PC-3 (cell line): Measurements from ENCODE around the gene ROCK1. TPM values are rescaled to one million over a fixed set of nuclear protein-coding genes. Genes with fewer than 3 reads are reported as not detected.

Source experiments
- ATAC-seq: fragments of 200-7000 bp; cut with Tn5 transposase; 2 replicates; pipeline ENCODE4 v1.9.1; 2020; ENCODE audit warnings: mild to moderate bottlenecking, moderate library complexity
- BruUV-seq: library from RNA; stranded (reverse); fragments of 400-500 nt; replicated peaks from 2 replicates; lab custom pipeline; 2021; lab: Mats Ljungman, UMichigan
- CTCF ChIA-PET: fragments of 300-600 bp; sonication (Branson Sonifier 250); formaldehyde crosslinking; loops from one replicate; lab custom pipeline; 2022; ENCODE audit warnings: antibody characterized with exemption; lab: Charles Lee
- POLR2A ChIA-PET: fragments of 300-600 bp; sonication (Branson Sonifier 250); formaldehyde crosslinking; loops from one replicate; lab custom pipeline; 2022; ENCODE audit warnings: antibody characterized with exemption; ENCODE audit not compliant: unreplicated experiment; lab: Charles Lee
- DNase-seq: peaks from one replicate; pipeline ENCODE4 v3.0.0-alpha.2; 2015
- H2AFZ ChIP-seq: fragments of 300-600 bp; sonication (generic); 2 replicates; pipeline ENCODE4 v1.6.0; 2016; ENCODE audit warnings: antibody characterized with exemption, low read length
- H3F3A ChIP-seq: fragments of 300-600 bp; sonication (generic); one replicate; pipeline ENCODE4 v1.6.0; 2017; ENCODE audit warnings: antibody characterized with exemption, low read length, control low read depth, mild to moderate bottlenecking; ENCODE audit not compliant: unreplicated experiment
- H3K27ac ChIP-seq: fragments of 300-600 bp; sonication (generic); 2 replicates; pipeline ENCODE4 v1.5.1; 2016; ENCODE audit warnings: mild to moderate bottlenecking, low read length
- H3K27me3 ChIP-seq: fragments of 300-600 bp; sonication (generic); 2 replicates; pipeline ENCODE4 v1.6.1; 2016; ENCODE audit warnings: low read length, mixed read lengths
- H3K36me3 ChIP-seq: fragments of 300-600 bp; sonication (generic); 2 replicates; pipeline ENCODE4 v1.6.1; 2016; ENCODE audit warnings: low read depth, mixed run types, low read length, mixed read lengths
- H3K4me1 ChIP-seq: fragments of 300-600 bp; sonication (generic); 2 replicates; pipeline ENCODE4 v1.5.1; 2016; ENCODE audit warnings: low read length; ENCODE audit not compliant: insufficient read depth
- H3K4me2 ChIP-seq: fragments of 300-600 bp; sonication (generic); 2 replicates; pipeline ENCODE4 v1.6.0; 2016; ENCODE audit warnings: low read length
- H3K4me3 ChIP-seq: fragments of 300-600 bp; sonication (generic); 2 replicates; pipeline ENCODE4 v1.5.1; 2016; ENCODE audit warnings: mild to moderate bottlenecking, low read length, mixed read lengths
- H3K79me2 ChIP-seq: fragments of 300-600 bp; sonication (generic); 2 replicates; pipeline ENCODE4 v1.6.1; 2017; ENCODE audit warnings: low read length, mixed read lengths
- H3K9ac ChIP-seq: fragments of 300-600 bp; sonication (generic); 2 replicates; pipeline ENCODE4 v1.6.0; 2016; ENCODE audit warnings: mild to moderate bottlenecking, low read length
- H3K9me2 ChIP-seq: fragments of 300-600 bp; sonication (generic); replicated peaks from 2 replicates; pipeline ENCODE4 v1.6.1; 2016; ENCODE audit warnings: mixed run types, low read length, mixed read lengths
- H3K9me3 ChIP-seq: fragments of 300-600 bp; sonication (generic); 2 replicates; pipeline ENCODE4 v1.6.1; 2016; ENCODE audit warnings: low read length, mixed read lengths
- H4K20me1 ChIP-seq: fragments of 300-600 bp; sonication (generic); 2 replicates; pipeline ENCODE4 v1.6.1; 2016; ENCODE audit warnings: low read length, mixed read lengths
- EZH2 ChIP-seq: fragments of 300-600 bp; sonication (generic); IDR thresholded peaks from one replicate; pipeline ENCODE4 v1.6.1; 2017; ENCODE audit warnings: antibody characterized with exemption, mild to moderate bottlenecking, low read length; ENCODE audit not compliant: unreplicated experiment
- EZH2phosphoT487 ChIP-seq: fragments of 300-600 bp; sonication (generic); IDR thresholded peaks from 2 replicates; pipeline ENCODE4 v1.6.1; 2018; ENCODE audit warnings: mild to moderate bottlenecking, antibody characterized with exemption, low read length, borderline replicate concordance
- intact Hi-C: fragments of 100-400 bp; cut with micrococcal nuclease; formaldehyde crosslinking; loops from 2 replicates; pipeline ENCODE4 v1.9.0; 2023
- total RNA-seq: library from RNA; depleted of rRNA; stranded (reverse); fragments of >200 nt; gene quantifications from 2 replicates; pipeline ENCODE4 v1.2.3, GENCODE V29; 2014
- TF ChIP-seq, protein P1 (sequence below): fragments of 300-600 bp; sonication (generic); conservative IDR thresholded peaks from 2 replicates; pipeline ENCODE4 v1.5.1; 2017; ENCODE audit warnings: antibody characterized with exemption, low read depth, mild to moderate bottlenecking, low read length

The ROCK1 gene
- total RNA-seq, 1 experiment from 2014 or later = 22.2 TPM

- no peaks in the 10 kb centered on the region for H3F3A ChIP-seq
- H3K9me2 ChIP-seq = no peaks in the 10 kb centered on the region
- H3K9ac ChIP-seq = no peak overlapping the region
- no peaks in the 10 kb centered on the region for H3K9me3 ChIP-seq
- H3K4me2 ChIP-seq = no peak overlapping the region
- intact Hi-C loops = loop anchor here (10.0 kb wide), 1 partner anchor 136 kb away; no protein-coding TSS in a partner anchor
- H3K79me2 ChIP-seq = peaks cover 99% of the 10 kb centered on the region
- no peak overlapping the region for H3K4me3 ChIP-seq
- BruUV-seq = no TSS peak
- no peaks in the 10 kb centered on the region for H3K4me1 ChIP-seq
- ATAC-seq = no peak
- H2AFZ ChIP-seq = no peak overlapping the region
- H3K27me3 ChIP-seq = no peaks in the 10 kb centered on the region
- peaks cover 20% of the 10 kb centered on the region; the same call in 1 of the 2 replicates for H4K20me1 ChIP-seq
- no peaks in the 10 kb centered on the region for H3K36me3 ChIP-seq
- ChIA-PET POLR2A (no interaction called here), CTCF (interaction anchor here (0.7 kb wide), 1 partner anchor 409 kb away, joined by 7 read pairs; no protein-coding TSS in a partner anchor)
- H3K27ac ChIP-seq = no peak overlapping the region
- no peak for DNase-seq
- TF ChIP-seq EZH2phosphoT487 (no peak), EZH2 (no peak)
- TF ChIP-seq, protein P1, sequence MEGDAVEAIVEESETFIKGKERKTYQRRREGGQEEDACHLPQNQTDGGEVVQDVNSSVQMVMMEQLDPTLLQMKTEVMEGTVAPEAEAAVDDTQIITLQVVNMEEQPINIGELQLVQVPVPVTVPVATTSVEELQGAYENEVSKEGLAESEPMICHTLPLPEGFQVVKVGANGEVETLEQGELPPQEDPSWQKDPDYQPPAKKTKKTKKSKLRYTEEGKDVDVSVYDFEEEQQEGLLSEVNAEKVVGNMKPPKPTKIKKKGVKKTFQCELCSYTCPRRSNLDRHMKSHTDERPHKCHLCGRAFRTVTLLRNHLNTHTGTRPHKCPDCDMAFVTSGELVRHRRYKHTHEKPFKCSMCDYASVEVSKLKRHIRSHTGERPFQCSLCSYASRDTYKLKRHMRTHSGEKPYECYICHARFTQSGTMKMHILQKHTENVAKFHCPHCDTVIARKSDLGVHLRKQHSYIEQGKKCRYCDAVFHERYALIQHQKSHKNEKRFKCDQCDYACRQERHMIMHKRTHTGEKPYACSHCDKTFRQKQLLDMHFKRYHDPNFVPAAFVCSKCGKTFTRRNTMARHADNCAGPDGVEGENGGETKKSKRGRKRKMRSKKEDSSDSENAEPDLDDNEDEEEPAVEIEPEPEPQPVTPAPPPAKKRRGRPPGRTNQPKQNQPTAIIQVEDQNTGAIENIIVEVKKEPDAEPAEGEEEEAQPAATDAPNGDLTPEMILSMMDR = no peak
These were observed 10.9 kb downstream of the ROCK1 start for GRCh38 chr18:21100678-21101077.

DNA sequence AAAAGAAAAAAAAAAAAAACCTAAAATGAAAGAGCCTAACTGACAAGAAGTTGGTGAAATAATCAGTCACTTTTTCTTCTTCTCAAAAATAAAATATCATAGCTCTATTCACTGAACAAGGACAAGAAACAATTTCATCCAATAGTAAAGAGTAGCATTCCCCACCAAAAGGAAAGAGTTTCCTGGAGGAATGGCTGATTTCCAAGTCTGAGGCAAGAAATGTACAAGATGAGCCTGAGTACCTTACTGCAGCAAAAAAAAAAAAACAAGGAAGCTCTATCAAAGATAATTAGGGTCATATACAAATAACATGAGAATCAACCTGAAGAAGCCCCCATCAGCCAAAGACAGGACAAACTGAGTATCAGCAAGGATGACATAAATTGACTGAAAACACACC lies 11.5 kb downstream of the ROCK1 start:
- H3K4me3 ChIP-seq = no peak overlapping the region
- H3K27me3 ChIP-seq = no peaks in the 10 kb centered on the region
- no peak overlapping the region for H2AFZ ChIP-seq
- no peaks in the 10 kb centered on the region for H3K36me3 ChIP-seq
- CTCF ChIA-PET = interaction anchor here (0.7 kb wide), 1 partner anchor 409 kb away, joined by 7 read pairs; no protein-coding TSS in a partner anchor
- H3K9ac ChIP-seq = no peak overlapping the region
- H4K20me1 ChIP-seq = peaks cover 24% of the 10 kb centered on the region
- H3K27ac ChIP-seq = no peak overlapping the region
- H3F3A ChIP-seq = no peaks in the 10 kb centered on the region
- H3K79me2 ChIP-seq = peaks cover 99% of the 10 kb centered on the region
- TF ChIP-seq EZH2 (no peak), EZH2phosphoT487 (no peak)
- TF ChIP-seq, protein P1 = no peak
- no peak overlapping the region for H3K4me2 ChIP-seq
- no peaks in the 10 kb centered on the region for H3K4me1 ChIP-seq
- POLR2A ChIA-PET = no interaction called here
- intact Hi-C loops = loop anchor here (10.0 kb wide), 1 partner anchor 135 kb away; no protein-coding TSS in a partner anchor
- no peaks in the 10 kb centered on the region for H3K9me2 ChIP-seq
- H3K9me3 ChIP-seq = no peaks in the 10 kb centered on the region
- ATAC-seq (no peak), DNase-seq (no peak)
- no TSS peak for BruUV-seq

DNA sequence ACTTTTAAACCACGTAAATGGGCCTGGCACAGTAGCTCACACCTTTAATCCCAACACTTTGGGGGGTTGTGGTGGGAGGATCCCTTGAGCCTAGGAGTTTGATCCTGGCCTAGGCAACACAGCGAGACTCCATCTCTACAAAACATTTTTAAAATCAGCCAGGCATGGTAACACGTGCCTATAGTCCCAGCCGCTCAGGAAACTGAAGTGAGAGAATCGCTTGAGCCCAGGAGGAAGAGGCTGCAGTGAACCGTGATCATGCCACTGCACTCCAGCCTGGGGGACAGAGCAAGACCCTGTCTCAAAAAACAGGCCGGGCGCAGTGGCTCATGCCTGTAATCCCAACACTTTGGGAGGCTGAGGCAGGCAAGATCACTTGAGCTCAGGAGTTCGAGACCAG lies 12.2 kb downstream of the ROCK1 start:
- Histone ChIP-seq H2AFZ (no peak overlapping the region), H3K79me2 (peaks cover 98% of the 10 kb centered on the region), H3K9me3 (no peaks in the 10 kb centered on the region), H3K4me2 (no peak overlapping the region), H3K4me1 (no peaks in the 10 kb centered on the region), H3K9ac (no peak overlapping the region), H3F3A (no peaks in the 10 kb centered on the region), H3K4me3 (no peak overlapping the region), H3K9me2 (no peaks in the 10 kb centered on the region), H4K20me1 (peaks cover 25% of the 10 kb centered on the region), H3K27ac (no peak overlapping the region), H3K36me3 (no peaks in the 10 kb centered on the region), H3K27me3 (no peaks in the 10 kb centered on the region)
- ATAC-seq = no peak
- no TSS peak for BruUV-seq
- DNase-seq = no peak
- no peak for TF ChIP-seq EZH2
- TF ChIP-seq, protein P1 = no peak
- no peak for TF ChIP-seq EZH2phosphoT487
- ChIA-PET POLR2A (no interaction called here), CTCF (no interaction called here)
- intact Hi-C loops = no loop called here
